ENCODE data around the gene GPSM3. TPM values are rescaled to one million over a fixed set of nuclear protein-coding genes. Genes with fewer than 3 reads are reported as not detected.
A peak's percentile ranks its signal among the peaks of the same experiment; 100 is the strongest.
"Not testable (repeated sequence)": the region's sequence is repeated elsewhere in the genome, so short reads cannot be mapped to it uniquely, and the experiment has no call there.

Gene GPSM3
- total RNA-seq, 1 donor from 2014 or later, result 6.9 TPM

GRCh38 chr6:32189742-32190053 is 2.7 kb downstream of the GPSM3 start:
- DNase-seq (ENCODE audit: low spot score), result no peak
- intact Hi-C loops (cut with DNase I), result no loop called here

GRCh38 chr6:32189069-32189741 is 3.2 kb downstream of the GPSM3 start:
- no peak for DNase-seq (ENCODE audit: low spot score)
- intact Hi-C loops (cut with DNase I), result no loop called here

GRCh38 chr6:32188381-32189068 is 3.9 kb downstream of the GPSM3 start:
- intact Hi-C loops (cut with DNase I), result no loop called here
- DNase-seq (ENCODE audit: low spot score), result no peak

GRCh38 chr6:32187725-32188380 is 4.6 kb downstream of the GPSM3 start:
- intact Hi-C loops (cut with DNase I); DNase-seq (ENCODE audit: low spot score): not testable (repeated sequence)

GRCh38 chr6:32187009-32187709 is 5.3 kb downstream of the GPSM3 start:
- DNase-seq (ENCODE audit: low spot score), result no peak
- intact Hi-C loops (cut with DNase I), result no loop called here

GRCh38 chr6:32186151-32186840 is 6.1 kb downstream of the GPSM3 start:
- DNase-seq (ENCODE audit: low spot score); intact Hi-C loops (cut with DNase I): not testable (repeated sequence)

- peak; percentile 87 for DNase-seq (ENCODE audit: low spot score)
- intact Hi-C loops (cut with DNase I), result not testable (repeated sequence)
These were observed 6.7 kb downstream of the GPSM3 start for GRCh38 chr6:32185681-32186131.

GRCh38 chr6:32184084-32184640 is 8.3 kb downstream of the GPSM3 start, which contains the start of gene AGER:
TSS of gene AGER (minus strand) at chr6:32184253. CDS start at chr6:32184222, 31 bp downstream.
- no peak for DNase-seq (ENCODE audit: low spot score)
- intact Hi-C loops (cut with DNase I), result no loop called here

GRCh38 chr6:32183483-32184083 is 8.9 kb downstream of the GPSM3 start:
- intact Hi-C loops (cut with DNase I), result no loop called here
- DNase-seq (ENCODE audit: low spot score), result no peak

- intact Hi-C loops (cut with DNase I), result no loop called here
- DNase-seq (ENCODE audit: low spot score), result no peak
These were observed 9.4 kb downstream of the GPSM3 start for GRCh38 chr6:32183030-32183429.

GRCh38 chr6:32182555-32182981 is 9.9 kb downstream of the GPSM3 start:
- intact Hi-C loops (cut with DNase I), result no loop called here
- DNase-seq (ENCODE audit: low spot score), result no peak

- intact Hi-C loops (cut with DNase I), result no loop called here
- no peak for DNase-seq (ENCODE audit: low spot score)
These were observed 10.4 kb downstream of the GPSM3 start for GRCh38 chr6:32181915-32182529.

- intact Hi-C loops (cut with DNase I), result no loop called here
- no peak for DNase-seq (ENCODE audit: low spot score)
These were observed 11.2 kb downstream of the GPSM3 start for GRCh38 chr6:32181148-32181702.

- no peak for DNase-seq (ENCODE audit: low spot score)
- intact Hi-C loops (cut with DNase I), result no loop called here
These were observed 12.6 kb downstream of the GPSM3 start for GRCh38 chr6:32179766-32180405.

GRCh38 chr6:32178547-32179440 is 13.6 kb downstream of the GPSM3 start:
- no peak for DNase-seq (ENCODE audit: low spot score)
- intact Hi-C loops (cut with DNase I), result no loop called here

GRCh38 chr6:32177788-32178546 is 14.5 kb downstream of the GPSM3 start, which contains the start of gene RNF5:
TSS of gene RNF5 (plus strand) at chr6:32178405. CDS start at chr6:32178512, 107 bp downstream.
- peak; percentile 96 for DNase-seq (ENCODE audit: low spot score)
- intact Hi-C loops (cut with DNase I), result loop anchor here (2.0 kb wide), 2 partner anchors 17 to 23 kb away; partner anchors contain the start of gene PPT2
